Dedifferentiated amniotic fluid mesenchymal stem cell (primary cell): ENCODE measurements around the gene DCUN1D2.

Experiments
- DNase-seq: peaks from one replicate; pipeline ENCODE4 v3.0.0-alpha.2; 2016; ENCODE audit errors: extremely low spot score

Gene DCUN1D2

DNA sequence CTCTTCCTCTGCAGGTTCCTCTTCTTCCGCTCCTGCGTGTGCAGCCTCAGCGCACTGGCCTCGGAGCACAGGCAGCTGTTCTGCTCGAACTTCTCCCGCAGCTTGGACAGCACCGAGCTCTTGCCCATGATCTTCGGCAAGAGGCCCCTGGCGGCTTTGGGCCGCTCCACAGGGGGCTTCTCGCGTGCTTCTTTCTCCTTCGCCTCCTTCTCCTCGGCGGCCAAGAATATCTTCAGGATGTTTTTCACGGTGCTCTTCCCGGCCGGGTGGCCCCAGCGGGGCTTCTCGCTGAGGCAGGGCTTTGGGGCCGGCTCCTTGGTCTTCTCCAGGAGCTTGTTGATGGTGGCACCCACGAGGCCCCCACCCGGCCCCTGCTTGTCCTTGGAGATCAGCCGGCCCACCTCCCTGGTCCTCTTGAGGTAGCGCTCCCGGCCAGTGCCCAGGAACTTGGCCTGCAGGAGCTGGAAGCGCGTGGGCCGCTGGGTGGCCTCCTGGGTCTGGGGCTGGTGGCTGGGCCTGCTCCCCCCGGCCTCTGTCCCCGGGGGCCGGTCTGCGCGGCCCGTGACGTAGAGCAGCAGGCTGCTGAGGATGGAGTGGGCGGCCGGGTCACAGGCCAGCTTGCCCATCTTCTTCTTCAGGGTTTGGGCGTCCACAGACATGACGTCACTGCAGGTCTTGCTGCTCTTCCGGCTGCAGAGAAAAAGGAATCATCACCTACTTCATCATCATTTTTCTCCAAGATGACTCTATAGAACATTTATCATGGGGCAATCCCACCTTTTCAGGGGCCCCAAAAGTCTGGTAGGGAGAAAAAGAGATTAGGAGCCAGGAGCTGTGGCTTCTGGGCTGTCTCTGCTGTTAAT is 82.7 kb downstream of the DCUN1D2 start:
- no peak for DNase-seq

- no peak for DNase-seq
These were observed 83.4 kb downstream of the DCUN1D2 start for GRCh38 chr13:113407103-113407530.

DNA sequence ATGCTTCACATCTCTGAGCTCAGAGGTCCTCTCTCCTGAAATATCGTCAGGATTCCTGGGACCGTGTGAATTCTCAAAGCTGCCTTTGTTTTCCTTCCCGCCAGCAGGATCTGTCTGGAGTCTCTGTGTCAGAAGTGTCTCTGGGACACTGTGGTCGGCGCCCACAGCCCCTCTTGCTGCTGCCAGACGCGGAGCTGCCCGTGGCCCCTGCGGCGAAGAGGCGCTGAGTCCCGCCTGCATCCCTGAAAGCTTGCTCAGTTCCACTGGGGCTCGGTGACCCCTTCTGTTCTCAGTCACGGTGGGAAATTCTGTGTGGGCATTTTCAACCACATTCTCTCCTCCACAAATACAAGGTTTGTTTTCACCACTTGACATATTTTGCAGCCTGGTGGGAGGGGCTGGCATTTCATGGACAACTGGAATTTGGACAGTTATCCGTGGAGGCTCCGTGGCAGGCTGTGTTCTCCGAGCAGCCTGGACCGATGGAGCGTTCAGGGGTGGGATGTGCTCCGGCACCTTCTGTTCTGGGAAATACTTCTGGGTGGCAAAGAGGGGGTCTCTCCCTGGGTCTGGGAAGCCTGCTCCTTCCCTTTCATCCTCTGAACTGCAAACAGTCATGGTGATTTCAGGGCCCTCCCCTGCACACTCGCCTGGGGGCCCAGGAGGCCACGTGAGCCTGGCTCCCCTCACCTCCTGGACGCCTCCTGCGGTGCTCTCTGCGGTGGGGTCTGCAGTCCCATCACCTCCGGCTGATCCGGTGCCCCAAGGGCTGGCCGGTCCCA is 84.0 kb downstream of the DCUN1D2 start:
- no peak for DNase-seq
